Measurements from ENCODE around the gene C5orf58.

DNA sequence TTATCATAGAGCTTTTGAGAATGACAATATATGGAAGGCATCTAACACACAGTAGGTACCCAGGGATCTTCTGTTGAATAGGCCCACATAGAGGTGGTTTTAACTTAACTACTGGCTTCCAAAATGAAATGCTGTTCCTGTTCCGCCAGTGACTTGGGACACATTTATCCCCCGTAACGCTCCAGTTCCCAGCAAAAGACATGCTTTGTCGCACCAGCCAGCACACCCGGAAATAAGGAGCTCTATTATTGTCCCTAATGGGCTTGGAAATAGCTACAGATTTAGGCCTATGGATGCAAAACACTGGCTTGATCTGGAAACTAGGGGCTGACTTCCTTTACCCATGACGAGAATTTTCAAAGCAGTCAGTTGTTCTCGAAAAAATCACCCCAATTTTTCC, 45.9 kb upstream of the C5orf58 start:
- TF ChIP-seq, protein P1, sequence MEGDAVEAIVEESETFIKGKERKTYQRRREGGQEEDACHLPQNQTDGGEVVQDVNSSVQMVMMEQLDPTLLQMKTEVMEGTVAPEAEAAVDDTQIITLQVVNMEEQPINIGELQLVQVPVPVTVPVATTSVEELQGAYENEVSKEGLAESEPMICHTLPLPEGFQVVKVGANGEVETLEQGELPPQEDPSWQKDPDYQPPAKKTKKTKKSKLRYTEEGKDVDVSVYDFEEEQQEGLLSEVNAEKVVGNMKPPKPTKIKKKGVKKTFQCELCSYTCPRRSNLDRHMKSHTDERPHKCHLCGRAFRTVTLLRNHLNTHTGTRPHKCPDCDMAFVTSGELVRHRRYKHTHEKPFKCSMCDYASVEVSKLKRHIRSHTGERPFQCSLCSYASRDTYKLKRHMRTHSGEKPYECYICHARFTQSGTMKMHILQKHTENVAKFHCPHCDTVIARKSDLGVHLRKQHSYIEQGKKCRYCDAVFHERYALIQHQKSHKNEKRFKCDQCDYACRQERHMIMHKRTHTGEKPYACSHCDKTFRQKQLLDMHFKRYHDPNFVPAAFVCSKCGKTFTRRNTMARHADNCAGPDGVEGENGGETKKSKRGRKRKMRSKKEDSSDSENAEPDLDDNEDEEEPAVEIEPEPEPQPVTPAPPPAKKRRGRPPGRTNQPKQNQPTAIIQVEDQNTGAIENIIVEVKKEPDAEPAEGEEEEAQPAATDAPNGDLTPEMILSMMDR (IDR thresholded peaks at IDR 0.05) = no peak
- no peak for TF ChIP-seq POLR2A (IDR thresholded peaks at IDR 0.05)
